Measurements from ENCODE around the gene ZBTB44.
"Not testable (repeated sequence)": the region's sequence is repeated elsewhere in the genome, so short reads cannot be mapped to it uniquely, and the experiment has no call there.

ZBTB44 gene

DNA sequence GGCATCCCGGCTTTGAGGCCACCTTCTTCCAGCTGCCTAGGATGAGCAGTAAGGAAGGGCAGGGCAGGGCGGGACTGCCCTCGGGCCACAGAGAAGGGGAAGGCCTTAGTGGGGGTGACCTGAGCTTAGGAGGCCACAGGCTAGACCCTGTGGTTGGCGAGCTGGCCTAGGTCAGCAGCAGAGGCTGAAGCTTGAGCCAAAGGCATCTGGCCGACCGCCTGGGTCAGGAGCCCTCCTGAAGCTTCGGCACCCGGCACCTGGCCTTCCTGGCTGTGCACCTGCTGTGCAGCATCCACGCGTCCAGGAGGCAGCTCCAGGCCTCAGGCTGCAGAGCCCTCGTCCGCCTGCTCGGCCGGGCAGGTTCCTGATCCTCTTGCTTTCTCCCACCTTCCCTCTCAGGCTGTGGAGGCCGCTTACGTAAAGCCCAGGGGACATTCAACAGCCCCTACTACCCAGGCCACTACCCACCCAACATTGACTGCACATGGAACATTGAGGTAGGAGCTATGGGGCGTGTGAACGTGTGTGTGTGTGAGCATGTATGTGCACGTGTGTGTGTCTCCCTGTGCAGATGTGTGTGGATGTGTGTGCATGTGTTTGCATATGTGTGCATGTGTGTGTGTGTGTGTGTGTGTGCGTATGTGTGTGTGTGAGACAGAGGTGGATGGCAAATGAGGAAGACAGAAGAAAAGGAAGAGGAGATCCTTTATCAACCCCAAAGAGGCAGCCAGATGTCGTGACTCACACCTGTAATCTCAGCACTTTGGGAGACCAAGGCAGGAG lies 120.3 kb downstream of the ZBTB44 start:
- no peak for DNase-seq

DNA sequence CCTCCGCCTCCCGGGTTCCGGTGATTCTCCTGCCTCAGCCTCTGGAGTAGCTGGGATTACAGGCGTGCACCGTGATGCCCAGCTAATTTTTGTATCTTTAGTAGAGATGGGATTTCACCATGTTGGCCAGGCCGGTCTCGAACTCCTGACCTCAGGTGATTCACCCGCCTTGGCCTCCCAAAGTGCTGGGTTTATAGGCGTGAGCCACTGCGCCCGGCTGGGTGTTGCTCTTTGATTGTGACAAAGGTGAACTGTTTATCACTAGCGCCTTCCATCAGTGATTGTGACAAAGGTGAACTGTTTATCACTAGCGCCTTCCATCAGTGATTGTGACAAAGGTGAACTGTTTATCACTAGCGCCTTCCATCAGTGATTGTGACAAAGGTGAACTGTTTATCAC lies 121.2 kb downstream of the ZBTB44 start:
- DNase-seq, result not testable (repeated sequence)

- DNase-seq, result no peak
Measured at GRCh38 chr11:130192845-130193267, 121.9 kb downstream of the ZBTB44 start.

GRCh38 chr11:130191896-130192295 lies 122.8 kb downstream of the ZBTB44 start:
- no peak for DNase-seq

GRCh38 chr11:130190371-130190881 lies 124.3 kb downstream of the ZBTB44 start:
- no peak for DNase-seq

GRCh38 chr11:130189492-130190210 lies 125.1 kb downstream of the ZBTB44 start:
- DNase-seq, result no peak

- no peak for DNase-seq
Measured at GRCh38 chr11:130188585-130189347, 126.0 kb downstream of the ZBTB44 start.

GRCh38 chr11:130188047-130188446 lies 126.7 kb downstream of the ZBTB44 start:
- no peak for DNase-seq

DNA sequence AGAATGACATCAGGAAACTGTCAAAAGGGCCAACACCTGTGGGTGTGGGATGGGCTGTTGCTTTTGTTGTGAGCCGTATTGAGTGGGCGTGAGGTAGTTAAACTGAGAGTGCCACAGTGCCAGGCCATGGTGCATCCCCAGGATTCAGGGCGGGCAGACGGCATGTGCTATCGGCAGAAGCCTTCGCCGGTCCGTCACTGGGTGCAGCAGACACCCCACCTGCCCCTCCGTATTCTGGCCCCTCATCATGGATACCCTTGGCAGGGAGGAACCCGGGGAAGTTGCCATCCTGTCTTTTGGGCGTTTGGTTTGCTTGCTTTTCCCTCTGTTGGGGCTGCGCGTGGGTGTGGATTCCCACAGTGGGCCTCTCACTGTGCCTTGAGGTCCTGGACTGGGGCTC lies 127.6 kb downstream of the ZBTB44 start:
- DNase-seq, result no peak

- no peak for DNase-seq
Measured at GRCh38 chr11:130183878-130184610, 130.7 kb downstream of the ZBTB44 start.

DNA sequence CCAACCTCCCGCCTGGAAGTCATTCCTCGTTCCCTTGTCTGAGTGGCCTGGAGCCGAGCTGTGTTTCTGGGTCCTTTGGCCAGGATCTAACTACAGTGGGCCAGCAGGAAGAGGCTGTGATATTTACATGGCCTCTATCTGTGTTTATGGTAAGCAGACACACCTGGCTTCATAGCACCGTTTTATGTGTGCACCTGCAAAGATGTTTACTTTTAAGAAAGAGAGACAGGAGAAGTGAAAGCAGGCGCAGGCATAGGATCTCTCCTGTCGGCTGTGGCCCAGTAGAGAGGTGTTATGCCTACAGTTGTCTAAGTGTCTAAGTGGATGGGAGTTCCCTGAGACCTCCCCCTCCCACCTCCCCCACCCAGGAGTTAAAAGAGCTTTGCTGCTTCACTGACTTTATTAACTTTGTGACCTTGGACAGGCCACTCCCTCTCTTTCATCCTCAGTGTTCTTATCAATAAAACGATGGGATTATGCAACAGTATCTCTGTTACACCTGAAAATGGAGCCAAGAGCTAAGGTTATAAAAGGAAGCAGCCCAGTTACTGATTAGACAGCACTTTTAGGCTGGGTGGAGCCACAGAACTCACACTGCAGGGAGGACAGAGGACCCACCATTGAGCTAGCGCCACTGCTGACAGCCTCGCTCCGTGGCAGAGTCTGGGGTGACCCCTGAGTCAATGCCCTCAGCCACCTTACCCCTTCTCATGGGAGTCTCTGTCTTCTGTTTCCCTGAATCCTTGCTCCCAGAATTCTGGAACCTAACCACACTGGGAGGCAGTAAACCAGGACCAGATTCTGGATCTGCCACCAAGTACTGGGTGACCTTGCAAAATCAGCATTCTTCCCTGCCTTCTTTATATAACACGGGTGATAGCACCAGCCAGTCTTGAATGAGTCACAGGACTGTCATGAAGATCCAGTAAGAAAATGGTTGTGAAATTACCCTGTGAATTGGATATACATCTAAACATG lies 133.1 kb downstream of the ZBTB44 start:
- peak; percentile 50 for DNase-seq

DNA sequence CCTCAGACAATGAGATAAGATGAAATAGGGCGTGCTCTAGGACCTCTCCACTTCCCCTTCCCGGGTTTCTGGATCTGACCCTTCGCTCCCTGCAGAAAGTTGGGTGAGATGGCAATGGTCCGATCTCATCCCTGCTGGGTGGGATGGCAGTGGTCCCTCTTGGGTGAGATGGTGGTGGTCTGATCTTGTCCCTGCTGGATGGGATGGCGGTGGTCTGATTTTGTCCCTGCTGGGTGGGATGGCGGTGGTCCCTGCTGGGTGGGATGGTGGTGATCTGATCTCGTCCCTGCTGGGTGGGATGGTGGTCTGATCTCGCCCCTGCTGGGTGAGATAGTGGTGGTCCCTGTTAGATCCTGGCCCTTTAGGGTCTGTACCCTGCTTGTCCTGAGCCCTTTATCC lies 133.8 kb downstream of the ZBTB44 start:
- DNase-seq, result no peak

- no peak for DNase-seq
Measured at GRCh38 chr11:130180491-130180890, 134.2 kb downstream of the ZBTB44 start.

DNA sequence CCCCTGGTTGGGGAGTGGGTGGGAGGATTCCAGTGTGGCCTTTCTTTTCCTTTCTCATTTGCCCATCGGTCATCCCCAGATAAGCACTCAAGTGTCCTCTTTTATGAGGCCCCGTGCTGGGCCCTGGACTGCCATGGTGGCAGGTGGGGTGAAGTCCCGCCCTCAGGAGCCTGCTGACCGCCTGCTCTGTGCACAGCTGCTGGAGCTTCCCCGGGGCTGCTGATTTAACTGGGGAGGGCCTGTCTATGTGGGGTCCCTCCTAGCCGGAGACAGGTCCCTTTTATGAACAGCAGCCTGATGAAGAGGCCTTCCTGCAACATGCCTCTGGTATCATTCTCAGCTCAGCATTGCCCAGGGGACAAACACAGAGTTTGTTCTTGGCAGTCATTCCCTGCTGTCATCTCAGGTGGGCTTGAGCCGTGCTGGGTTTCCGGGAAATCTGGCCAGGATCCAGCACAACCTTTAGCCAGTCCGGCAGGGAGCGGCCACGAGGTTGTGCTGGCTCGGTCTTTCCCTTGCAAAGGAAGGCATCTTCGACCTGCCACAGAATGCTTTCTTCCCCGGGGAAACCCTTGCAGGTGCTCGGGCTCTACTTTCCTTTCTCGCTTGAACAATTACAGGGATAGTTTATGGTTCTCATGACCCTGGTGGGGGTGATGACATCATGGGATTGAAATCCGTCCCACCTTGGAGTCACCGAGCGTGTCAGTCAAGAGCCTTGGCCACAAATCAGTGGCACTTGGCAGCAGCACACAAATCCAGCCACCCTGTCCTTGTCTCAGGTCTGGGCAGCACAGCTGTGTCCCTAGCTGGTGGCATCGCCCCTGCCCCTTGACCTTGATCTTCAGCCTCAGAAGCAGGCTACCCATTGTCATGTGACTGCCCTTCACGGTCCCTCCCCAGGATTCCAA lies 135.1 kb downstream of the ZBTB44 start:
- DNase-seq, result no peak

DNA sequence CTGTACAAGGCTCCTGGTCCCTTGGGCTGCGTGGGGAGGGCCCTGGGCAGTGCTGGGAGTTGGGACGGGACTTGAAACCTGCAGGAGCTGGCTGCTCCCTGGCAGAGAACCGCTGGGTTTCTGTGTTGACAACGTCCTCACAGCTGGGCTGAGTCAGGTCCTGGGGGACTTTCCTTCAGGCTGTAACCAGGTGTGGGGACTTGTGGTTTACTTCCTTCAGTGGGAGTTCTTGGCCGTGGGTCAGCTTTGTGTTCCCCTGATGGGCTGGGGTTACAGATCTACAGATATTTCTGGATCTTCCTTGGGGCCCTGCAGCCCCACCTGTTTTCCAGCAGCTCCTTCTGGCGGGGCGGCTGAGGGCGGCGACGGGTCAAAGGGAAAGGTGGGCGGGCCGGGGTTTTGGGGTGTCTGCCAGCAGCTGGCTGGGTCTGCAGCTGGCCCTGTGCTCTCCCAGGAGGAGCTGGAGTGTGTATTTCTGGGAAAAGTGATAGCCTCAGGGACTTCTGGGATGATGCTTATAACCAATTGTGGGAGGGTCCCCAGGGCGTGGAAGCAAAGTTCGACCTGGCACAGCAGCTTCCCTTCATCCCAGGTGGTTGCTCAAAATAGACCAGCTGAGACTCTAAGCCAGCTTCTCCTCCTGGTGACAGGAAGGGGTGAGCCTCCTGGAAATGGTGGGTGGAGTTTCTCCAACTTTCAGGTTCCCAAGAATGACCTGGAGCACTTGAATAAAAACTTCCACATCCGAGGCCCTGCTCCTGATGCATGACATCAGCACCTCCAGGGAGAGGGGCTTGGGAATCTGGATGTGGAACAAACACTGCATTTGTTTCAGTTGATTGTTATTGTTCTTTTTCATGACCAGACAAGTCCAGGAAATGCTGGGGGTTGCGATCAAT lies 136.0 kb downstream of the ZBTB44 start:
- no peak for DNase-seq

DNA sequence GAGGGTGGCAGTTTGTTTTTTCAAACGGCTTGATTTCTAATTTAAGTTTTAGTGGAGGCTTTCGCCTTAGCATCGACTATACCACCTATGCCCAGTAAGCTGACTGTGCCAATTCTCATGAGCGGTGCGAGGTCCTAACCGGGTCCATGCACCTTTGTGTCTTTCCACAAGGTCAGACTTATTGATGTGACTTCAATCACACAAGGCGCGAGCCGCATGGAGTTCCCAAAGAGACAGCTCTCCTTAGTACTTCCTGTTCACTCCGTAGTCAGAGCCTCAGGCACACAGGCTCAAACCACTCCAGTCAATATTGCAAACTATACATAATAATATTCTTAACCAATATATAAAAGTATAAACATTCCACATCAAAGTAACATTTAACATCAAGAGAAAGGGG lies 136.9 kb downstream of the ZBTB44 start:
- DNase-seq, result no peak
